ENCODE data around the gene LCN6. TPM values are rescaled to one million over a fixed set of nuclear protein-coding genes. Genes with fewer than 3 reads are reported as not detected.

Gene LCN6
- not detected in 5 replicates for total RNA-seq (2022; extraction: Qiagen RNA extraction)

GRCh38 chr9:136748201-136748600 is at the start of gene LCN6:
Gene LCN6 (minus strand): TSS chr9:136748525. CDS start chr9:136748483, 42 bp downstream.

GRCh38 chr9:136796238-136796774 is 48.0 kb upstream of the LCN6 start, which contains the start of gene CCDC183:
Gene CCDC183 (plus strand): TSS chr9:136796338. CDS start chr9:136796398, 60 bp downstream.

GRCh38 chr9:136790640-136791515 is 42.6 kb upstream of the LCN6 start, which contains the start of gene TMEM141:
Gene TMEM141 (plus strand): TSS chr9:136791344. CDS start chr9:136791371, 27 bp downstream.

GRCh38 chr9:136764301-136764891 is 16.1 kb upstream of the LCN6 start, which contains the start of gene LCN15:
Gene LCN15 (minus strand): TSS chr9:136764518. CDS start chr9:136764488, 30 bp downstream.

GRCh38 chr9:136742591-136743391 is 5.5 kb downstream of the LCN6 start, which contains the start of gene LCN10:
Gene LCN10 (minus strand): TSS chr9:136742940. CDS start chr9:136742903, 37 bp downstream.

GRCh38 chr9:136711751-136712689 is 36.3 kb downstream of the LCN6 start, which contains the start of gene DIPK1B:
Gene DIPK1B (plus strand): TSS chr9:136712572. CDS start chr9:136712666, 94 bp downstream.

Other genes with a start within 250 kb of the LCN6 start
- 9.3 to 12.0 TPM (median 11.1 TPM) in 5 replicates for gene NOTCH1, start 202.5 kb downstream of the LCN6 start, total RNA-seq (2022; extraction: Qiagen RNA extraction)
- 35.0 to 59.2 TPM (median 54.3 TPM) in 5 replicates for gene EGFL7, start 85.6 kb downstream of the LCN6 start, total RNA-seq (2022; extraction: Qiagen RNA extraction)
- 72.0 to 106 TPM (median 101 TPM) in 5 replicates for gene AGPAT2, start 61.1 kb downstream of the LCN6 start, total RNA-seq (2022; extraction: Qiagen RNA extraction)
- 6.4 to 9.1 TPM (median 8.0 TPM) in 5 replicates for gene DIPK1B, start 36.0 kb downstream of the LCN6 start, total RNA-seq (2022; extraction: Qiagen RNA extraction)
- gene LCN10, start 5.6 kb downstream of the LCN6 start, total RNA-seq (2022; extraction: Qiagen RNA extraction) = not detected in 5 replicates
- gene LCN8, start 9.7 kb upstream of the LCN6 start, total RNA-seq (2022; extraction: Qiagen RNA extraction) = not detected in 5 replicates
- 0.03 to 0.13 TPM in 2 of 5 replicates, not detected in the others for gene LCN15, start 16.0 kb upstream of the LCN6 start, total RNA-seq (2022; extraction: Qiagen RNA extraction)
- gene TMEM141, start 42.8 kb upstream of the LCN6 start, total RNA-seq (2022; extraction: Qiagen RNA extraction) = 60.3 to 79.3 TPM (median 78.5 TPM) in 5 replicates
- gene CCDC183, start 47.8 kb upstream of the LCN6 start, total RNA-seq (2022; extraction: Qiagen RNA extraction) = 0.18 to 0.63 TPM (median 0.44 TPM) in 5 replicates
- 67.0 to 82.1 TPM (median 78.1 TPM) in 5 replicates for gene RABL6, start 59.4 kb upstream of the LCN6 start, total RNA-seq (2022; extraction: Qiagen RNA extraction)
- 3.4 to 4.3 TPM (median 4.0 TPM) in 5 replicates for gene AJM1, start 94.0 kb upstream of the LCN6 start, total RNA-seq (2022; extraction: Qiagen RNA extraction)
- gene PHPT1, start 100.9 kb upstream of the LCN6 start, total RNA-seq (2022; extraction: Qiagen RNA extraction) = 221 to 341 TPM (median 305 TPM) in 5 replicates
- 2.6 to 4.2 TPM (median 4.0 TPM) in 5 replicates for gene MAMDC4, start 103.8 kb upstream of the LCN6 start, total RNA-seq (2022; extraction: Qiagen RNA extraction)
- 387 to 521 TPM (median 446 TPM) in 5 replicates for gene EDF1, start 117.8 kb upstream of the LCN6 start, total RNA-seq (2022; extraction: Qiagen RNA extraction)
- gene TRAF2, start 138.0 kb upstream of the LCN6 start, total RNA-seq (2022; extraction: Qiagen RNA extraction) = 43.3 to 61.4 TPM (median 48.8 TPM) in 5 replicates
- 71.5 to 97.8 TPM (median 91.7 TPM) in 5 replicates for gene FBXW5, start 196.2 kb upstream of the LCN6 start, total RNA-seq (2022; extraction: Qiagen RNA extraction)
- 0.62 to 1.7 TPM (median 1.2 TPM) in 5 replicates for gene C8G, start 196.7 kb upstream of the LCN6 start, total RNA-seq (2022; extraction: Qiagen RNA extraction)
- gene LCN12, start 203.7 kb upstream of the LCN6 start, total RNA-seq (2022; extraction: Qiagen RNA extraction) = 0.46 to 1.6 TPM (median 1.2 TPM) in 5 replicates
- 0.55 to 0.77 TPM (median 0.67 TPM) in 5 replicates for gene PTGDS, start 229.0 kb upstream of the LCN6 start, total RNA-seq (2022; extraction: Qiagen RNA extraction)
- 0.08 to 0.16 TPM (median 0.13 TPM) in 5 replicates for gene LCNL1, start 234.5 kb upstream of the LCN6 start, total RNA-seq (2022; extraction: Qiagen RNA extraction)
- gene PAXX, start 243.9 kb upstream of the LCN6 start, total RNA-seq (2022; extraction: Qiagen RNA extraction) = 46.7 to 85.5 TPM (median 74.2 TPM) in 5 replicates
- gene CLIC3, start 248.0 kb upstream of the LCN6 start, total RNA-seq (2022; extraction: Qiagen RNA extraction) = 2.3 to 5.7 TPM (median 4.6 TPM) in 5 replicates